ENCODE measurements around the gene HCFC2.
"Not testable (repeated sequence)": the region's sequence is repeated elsewhere in the genome, so short reads cannot be mapped to it uniquely, and the experiment has no call there.

HCFC2 gene

DNA sequence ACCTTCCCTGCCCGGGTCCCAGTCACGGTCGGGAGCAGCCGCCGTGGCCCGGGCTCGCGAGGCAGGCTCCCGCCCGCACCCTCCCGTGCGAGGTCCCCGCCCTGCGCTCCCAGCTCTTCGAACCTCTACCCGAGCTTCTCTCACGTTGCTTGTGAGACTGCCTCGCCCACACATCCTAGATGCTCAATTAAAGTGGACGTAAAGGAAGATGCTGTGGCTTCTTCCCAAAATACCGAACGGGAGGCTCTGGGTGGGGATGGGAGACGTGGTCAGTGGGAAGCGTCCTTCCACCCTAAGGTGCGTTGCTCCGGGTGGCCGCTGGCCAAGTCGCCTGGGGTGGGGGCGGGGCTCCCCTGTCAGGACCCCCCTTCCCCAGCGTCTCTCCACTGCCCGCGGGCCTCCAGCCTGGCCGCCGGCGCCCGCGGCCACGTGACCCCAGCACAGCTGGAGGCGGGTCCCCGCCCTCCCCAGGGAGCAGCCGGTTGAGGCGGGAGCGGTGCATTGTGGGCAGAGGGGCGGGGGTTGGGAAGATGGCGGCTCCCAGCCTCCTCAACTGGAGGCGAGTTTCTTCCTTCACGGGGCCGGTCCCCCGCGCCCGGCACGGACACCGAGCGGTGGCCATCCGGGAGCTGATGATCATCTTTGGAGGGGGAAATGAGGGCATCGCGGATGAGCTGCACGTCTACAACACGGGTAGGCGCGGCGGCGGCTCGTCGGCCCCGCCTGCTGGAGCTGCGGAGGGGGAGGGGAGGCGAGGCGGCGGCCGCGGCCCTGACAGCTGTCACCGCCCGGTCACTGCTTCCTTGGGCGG is at the start of gene HCFC2:
Gene HCFC2, plus strand, starts transcription at position 501 of the 811 bp plus-strand sequence. Its CDS starts 30 bp downstream, at position 531.
- DNase-seq (ENCODE audit: insufficient read length, low spot score) = peak; percentile 98
- TF ChIP-seq, protein P1, sequence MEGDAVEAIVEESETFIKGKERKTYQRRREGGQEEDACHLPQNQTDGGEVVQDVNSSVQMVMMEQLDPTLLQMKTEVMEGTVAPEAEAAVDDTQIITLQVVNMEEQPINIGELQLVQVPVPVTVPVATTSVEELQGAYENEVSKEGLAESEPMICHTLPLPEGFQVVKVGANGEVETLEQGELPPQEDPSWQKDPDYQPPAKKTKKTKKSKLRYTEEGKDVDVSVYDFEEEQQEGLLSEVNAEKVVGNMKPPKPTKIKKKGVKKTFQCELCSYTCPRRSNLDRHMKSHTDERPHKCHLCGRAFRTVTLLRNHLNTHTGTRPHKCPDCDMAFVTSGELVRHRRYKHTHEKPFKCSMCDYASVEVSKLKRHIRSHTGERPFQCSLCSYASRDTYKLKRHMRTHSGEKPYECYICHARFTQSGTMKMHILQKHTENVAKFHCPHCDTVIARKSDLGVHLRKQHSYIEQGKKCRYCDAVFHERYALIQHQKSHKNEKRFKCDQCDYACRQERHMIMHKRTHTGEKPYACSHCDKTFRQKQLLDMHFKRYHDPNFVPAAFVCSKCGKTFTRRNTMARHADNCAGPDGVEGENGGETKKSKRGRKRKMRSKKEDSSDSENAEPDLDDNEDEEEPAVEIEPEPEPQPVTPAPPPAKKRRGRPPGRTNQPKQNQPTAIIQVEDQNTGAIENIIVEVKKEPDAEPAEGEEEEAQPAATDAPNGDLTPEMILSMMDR (IDR thresholded peaks at IDR 0.05; ENCODE audit: insufficient read depth, missing control alignments) = no peak
- no peak for FAIRE-seq

DNA sequence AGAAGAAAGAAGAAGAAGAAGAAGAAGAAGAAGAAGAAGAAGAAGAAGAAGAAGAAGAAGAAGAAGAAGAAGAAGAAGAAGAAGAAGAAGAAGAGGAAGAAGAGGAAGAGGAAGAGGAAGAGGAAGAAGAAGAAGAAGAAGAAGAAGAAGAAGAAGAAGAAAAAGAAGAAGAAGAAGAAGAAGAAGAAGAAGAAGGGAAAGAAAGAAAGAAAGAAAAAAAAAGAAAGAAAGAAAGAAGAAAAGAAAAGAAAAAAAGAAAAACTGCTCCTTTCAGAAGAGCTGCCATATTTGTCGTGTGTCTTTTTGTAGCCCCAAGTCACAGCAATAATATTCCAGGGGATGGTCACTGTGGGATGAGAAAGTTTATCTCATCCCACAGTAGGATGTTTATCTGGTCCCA is 42.5 kb upstream of the HCFC2 start:
- not testable (repeated sequence) for FAIRE-seq; DNase-seq (ENCODE audit: insufficient read length, low spot score)

DNA sequence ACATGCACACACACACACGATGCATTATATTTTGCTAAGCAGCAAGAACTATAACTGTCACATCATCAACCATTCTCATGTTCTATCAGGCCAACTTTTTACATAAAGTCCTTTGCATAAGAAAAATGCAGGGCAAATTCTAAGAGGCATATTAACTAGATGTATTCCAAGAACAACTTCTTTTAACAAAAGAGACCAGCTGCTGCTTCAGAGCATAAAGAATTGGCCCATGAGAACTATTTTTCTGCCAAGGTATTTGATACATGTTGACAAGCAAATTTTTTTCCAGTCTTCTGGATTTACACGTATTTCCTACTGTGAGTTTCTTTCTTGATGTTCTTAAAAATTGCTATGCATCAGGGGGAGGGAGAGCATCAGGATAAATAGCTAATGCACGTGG is 41.5 kb upstream of the HCFC2 start:
- no peak for FAIRE-seq
- TF ChIP-seq, protein P1 (IDR thresholded peaks at IDR 0.05; ENCODE audit: insufficient read depth, missing control alignments) = no peak

DNA sequence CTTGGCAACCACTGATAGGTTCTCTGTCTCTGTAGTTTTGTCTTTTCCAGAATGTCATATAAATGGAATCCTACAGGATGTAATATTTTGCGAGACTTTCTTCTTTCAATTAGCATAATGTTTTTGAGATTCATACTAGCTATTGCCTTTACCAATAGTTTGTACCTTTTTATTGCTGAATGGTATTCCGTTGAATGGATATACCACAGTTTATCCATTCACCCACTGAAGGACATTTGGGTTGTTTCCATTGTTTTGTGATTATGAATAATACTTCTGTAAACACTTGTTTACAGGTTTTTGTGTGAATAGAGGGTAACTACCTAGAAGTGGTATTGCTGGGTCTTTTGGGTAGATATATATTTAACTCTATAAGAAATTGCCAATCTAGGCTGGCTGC is 40.6 kb upstream of the HCFC2 start:
- TF ChIP-seq, protein P1 (IDR thresholded peaks at IDR 0.05; ENCODE audit: insufficient read depth, missing control alignments) = no peak
- no peak for FAIRE-seq
- no peak for DNase-seq (ENCODE audit: insufficient read length, low spot score)

More for the DNA sequence above, 41.5 kb upstream of the HCFC2 start:
- DNase-seq (ENCODE audit: insufficient read length, low spot score) = no peak

DNA sequence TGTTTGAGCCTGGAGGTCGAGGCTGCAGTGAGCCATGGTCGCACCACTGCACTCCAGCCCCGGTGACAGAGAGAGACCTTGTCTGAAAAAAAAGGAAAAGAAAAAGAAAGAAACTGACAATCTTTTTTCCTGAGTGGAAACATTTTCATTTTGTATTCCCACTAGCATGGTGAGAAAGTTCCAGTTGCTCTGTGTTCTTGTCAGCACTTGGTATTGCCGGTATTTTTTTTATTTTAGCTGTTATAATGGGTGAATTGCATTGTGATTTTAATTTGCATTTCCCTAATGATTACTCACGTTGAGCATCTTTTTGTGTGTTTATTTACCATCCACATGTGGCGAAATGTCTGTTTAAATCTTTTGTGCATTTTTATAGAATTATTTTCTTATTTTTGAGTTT is 40.0 kb upstream of the HCFC2 start:
- TF ChIP-seq, protein P1 (IDR thresholded peaks at IDR 0.05; ENCODE audit: insufficient read depth, missing control alignments) = no peak
- no peak for DNase-seq (ENCODE audit: insufficient read length, low spot score)
- FAIRE-seq = no peak

DNA sequence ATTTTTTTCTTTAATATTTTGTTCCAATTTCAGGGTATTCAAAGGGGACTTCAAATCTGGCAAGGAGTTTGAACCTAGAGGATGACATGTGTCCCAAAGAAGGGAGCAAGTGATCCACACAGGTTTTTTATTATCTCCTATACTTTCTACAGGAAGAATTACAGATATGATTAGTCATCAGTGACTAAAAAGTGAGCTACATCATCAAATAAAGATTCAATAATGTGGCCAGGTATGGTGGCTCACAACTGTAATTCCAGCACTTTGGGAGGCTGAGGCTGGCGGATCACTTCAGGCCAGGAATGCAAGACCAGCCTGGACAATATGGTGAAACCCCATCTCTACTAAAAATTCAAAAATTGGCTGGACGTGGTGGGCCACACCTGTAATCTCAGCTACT is 38.6 kb upstream of the HCFC2 start:
- TF ChIP-seq, protein P1 (IDR thresholded peaks at IDR 0.05; ENCODE audit: insufficient read depth, missing control alignments) = no peak
- DNase-seq (ENCODE audit: insufficient read length, low spot score) (no peak), FAIRE-seq (no peak)

DNA sequence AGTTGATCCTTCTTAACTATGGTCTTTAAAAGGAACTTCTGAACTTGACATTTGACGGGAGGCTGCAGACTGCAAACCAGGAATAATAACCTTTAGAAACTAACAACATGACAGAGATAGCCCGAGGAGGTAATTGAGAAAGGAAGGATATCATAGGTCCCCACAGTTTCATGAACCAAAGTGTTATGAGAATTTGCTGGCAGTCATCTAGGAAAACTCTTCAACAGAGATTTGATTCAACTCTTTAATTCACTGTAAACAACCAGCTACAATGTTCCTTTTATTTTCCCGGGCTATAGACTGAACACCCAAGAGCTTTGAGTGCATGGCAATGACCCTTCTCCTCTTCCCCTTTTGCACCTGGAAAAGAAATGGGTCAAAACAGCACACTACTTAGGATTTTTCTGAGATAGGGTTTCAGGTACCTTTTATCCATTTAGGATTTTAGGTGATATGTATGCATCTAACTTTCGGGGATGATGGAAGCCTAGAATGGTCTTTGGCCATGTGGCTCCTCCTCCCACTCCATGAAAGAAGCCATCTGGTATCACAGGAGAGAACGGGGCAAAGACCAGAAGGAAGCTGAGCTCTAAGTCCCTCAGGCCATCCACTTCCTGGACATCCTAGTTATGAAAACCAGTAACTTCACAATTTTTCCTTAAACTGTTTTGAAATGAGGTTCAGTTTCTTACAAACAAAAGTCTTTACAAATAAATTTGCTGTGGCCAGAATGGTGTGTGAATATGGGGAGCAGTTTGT is 37.3 kb upstream of the HCFC2 start:
- FAIRE-seq (no peak), DNase-seq (ENCODE audit: insufficient read length, low spot score) (no peak)
- TF ChIP-seq, protein P1 (IDR thresholded peaks at IDR 0.05; ENCODE audit: insufficient read depth, missing control alignments) = no peak

DNA sequence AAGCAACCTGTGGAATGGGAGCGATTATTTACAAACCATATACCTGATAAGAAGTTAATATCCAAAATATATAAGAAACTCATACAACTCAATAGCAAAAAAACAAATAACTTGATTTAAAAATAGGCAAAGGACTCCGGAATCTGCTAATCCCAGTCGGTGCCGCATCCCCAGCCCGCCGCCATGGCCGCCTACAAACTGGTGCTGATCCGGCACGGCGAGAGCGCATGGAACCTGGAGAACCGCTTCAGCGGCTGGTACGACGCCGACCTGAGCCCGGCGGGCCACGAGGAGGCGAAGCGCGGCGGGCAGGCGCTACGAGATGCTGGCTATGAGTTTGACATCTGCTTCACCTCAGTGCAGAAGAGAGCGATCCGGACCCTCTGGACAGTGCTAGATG is 33.7 kb upstream of the HCFC2 start:
- not testable (repeated sequence) for DNase-seq (ENCODE audit: insufficient read length, low spot score); FAIRE-seq

DNA sequence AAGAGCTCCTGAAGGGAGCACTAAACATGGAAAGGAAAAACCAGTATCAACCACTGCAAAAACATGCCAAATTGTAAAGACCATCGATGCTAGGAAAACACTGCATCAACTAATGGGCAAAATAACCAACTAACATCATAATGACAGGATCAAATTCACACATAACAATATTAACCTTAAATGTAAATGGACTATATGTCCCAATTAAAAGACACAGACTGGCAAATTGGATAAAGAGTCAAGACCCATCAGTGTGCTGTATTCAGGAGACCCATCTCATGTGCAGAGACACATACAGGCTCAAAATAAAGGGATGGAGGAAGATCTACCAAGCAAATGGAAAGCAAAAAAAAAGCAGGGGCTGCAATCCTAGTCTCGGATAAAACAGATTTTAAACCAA is 28.2 kb upstream of the HCFC2 start:
- DNase-seq (ENCODE audit: insufficient read length, low spot score); FAIRE-seq: not testable (repeated sequence)

DNA sequence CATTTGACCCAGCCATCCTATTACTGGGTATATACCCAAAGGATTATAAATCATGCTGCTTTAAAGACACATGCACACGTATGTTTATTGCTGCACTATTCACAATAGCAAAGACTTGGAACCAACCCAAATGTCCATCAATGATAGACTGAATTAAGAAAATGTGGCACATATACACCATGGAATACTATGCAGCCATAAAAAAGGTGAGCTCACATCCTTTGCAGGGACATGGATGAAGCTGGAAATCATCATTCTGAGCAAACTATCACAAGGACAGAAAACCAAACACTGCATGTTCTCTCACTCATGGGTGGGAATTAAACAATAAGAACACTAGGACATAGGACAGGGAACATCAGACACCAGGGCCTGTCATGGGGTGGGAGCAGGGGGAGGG is 24.6 kb upstream of the HCFC2 start:
- DNase-seq (ENCODE audit: insufficient read length, low spot score); FAIRE-seq: not testable (repeated sequence)

Measured in D721Med (cell line).